ENCODE data around the gene PUS1.

DNA sequence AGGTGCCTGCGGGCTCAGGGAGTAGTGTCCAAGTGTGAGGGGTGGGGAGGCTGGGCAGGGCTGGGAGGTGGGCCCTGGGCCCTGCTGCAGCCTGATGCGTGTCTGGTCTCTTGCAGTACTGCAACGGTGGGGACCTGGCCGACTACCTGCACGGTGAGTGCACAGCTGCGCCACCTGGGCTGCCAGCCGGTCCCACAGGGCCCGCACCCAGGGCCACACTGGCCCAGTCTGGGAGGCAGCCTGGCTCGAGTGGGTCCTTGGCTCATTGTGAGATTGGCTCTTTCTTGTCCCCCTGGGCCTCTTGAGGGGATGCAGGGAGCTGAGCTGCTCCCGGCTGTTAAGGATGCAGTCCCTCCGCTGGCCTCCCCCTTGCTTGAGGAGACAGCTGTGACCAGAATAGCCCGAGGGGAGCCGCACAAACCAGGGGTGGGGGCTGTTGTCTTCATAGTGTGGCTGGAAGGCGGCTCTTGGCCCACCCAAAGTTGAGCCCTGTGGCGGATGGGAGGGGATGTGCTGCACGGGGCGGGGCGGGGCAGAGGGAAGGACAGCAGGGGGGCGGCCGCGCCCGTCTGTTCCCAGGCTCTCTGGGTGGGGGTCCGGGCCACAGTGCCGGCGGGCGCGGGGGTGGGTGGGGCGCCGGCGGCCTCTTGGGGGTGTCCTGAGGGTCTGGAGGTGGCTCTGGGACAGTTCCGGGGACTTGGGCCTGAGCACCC is 21.5 kb upstream of the PUS1 start:
- TF ChIP-seq EP300 (IDR thresholded peaks at IDR 0.05; ENCODE audit: borderline replicate concordance) (no peak), YY1 (IDR thresholded peaks at IDR 0.05; ENCODE audit: low read depth) (no peak), EGR1 (IDR thresholded peaks at IDR 0.05) (no peak), FOXM1 (IDR thresholded peaks at IDR 0.05; ENCODE audit: borderline replicate concordance, low read depth) (no peak), CREB1 (IDR thresholded peaks at IDR 0.05; ENCODE audit: low read depth) (no peak), TAF1 (IDR thresholded peaks at IDR 0.05; ENCODE audit: low read depth) (no peak), CEBPB (IDR thresholded peaks at IDR 0.05) (no peak), REST (IDR thresholded peaks at IDR 0.05; ENCODE audit: low read depth) (no peak), NFIC (IDR thresholded peaks at IDR 0.05) (no peak), TEAD4 (IDR thresholded peaks at IDR 0.05) (no peak), TCF12 (IDR thresholded peaks at IDR 0.05; ENCODE audit: low read depth) (no peak), RAD21 (IDR thresholded peaks at IDR 0.05; ENCODE audit: low read depth) (no peak)
- TF ChIP-seq, protein P1, sequence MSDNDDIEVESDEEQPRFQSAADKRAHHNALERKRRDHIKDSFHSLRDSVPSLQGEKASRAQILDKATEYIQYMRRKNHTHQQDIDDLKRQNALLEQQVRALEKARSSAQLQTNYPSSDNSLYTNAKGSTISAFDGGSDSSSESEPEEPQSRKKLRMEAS (IDR thresholded peaks at IDR 0.05): no peak
- TF ChIP-seq, protein P2, sequence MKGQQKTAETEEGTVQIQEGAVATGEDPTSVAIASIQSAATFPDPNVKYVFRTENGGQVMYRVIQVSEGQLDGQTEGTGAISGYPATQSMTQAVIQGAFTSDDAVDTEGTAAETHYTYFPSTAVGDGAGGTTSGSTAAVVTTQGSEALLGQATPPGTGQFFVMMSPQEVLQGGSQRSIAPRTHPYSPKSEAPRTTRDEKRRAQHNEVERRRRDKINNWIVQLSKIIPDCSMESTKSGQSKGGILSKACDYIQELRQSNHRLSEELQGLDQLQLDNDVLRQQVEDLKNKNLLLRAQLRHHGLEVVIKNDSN (IDR thresholded peaks at IDR 0.05): no peak
